ENCODE data around the gene ADAMTS8.

- TF ChIP-seq CTCF (IDR thresholded peaks at IDR 0.05; ENCODE audit: low read depth, low read length) (no peak), EZH2phosphoT487 (IDR thresholded peaks at IDR 0.05; ENCODE audit: low read depth) (no peak)
Observed at GRCh38 chr11:130379276-130379675, 49.1 kb downstream of the ADAMTS8 start.

Data from OCI-LY3 (cell line).